Measurements from ENCODE around the gene KRTAP12-3. TPM values are rescaled to one million over a fixed set of nuclear protein-coding genes. Genes with fewer than 3 reads are reported as not detected.

KRTAP12-3 gene
- total and polyA plus RNA-seq, 9 of the 15 experiments (the other 6 are each of a cell fraction or from before 2014, with no cell fraction given) = not detected

- FAIRE-seq = peak; percentile 26
- no peak overlapping the region for H3K9ac ChIP-seq (ENCODE audit: insufficient read depth in 1 of 2, low read depth in 2 of 2, low read length in 2 of 2)
- ChIA-PET CTCF (ENCODE audit: low intra/inter-chr PET ratio) (no interaction called here), POLR2A (no interaction called here)
- H3K9me3 ChIP-seq (replicated peaks; ENCODE audit: control insufficient read depth, insufficient read depth, low read depth, low read length) = peaks cover 5% of the 10 kb centered on the region; the same call in 1 of the 2 replicates
- WGBS (ENCODE audit: insufficient coverage, low coverage, missing lambda C conversion rate) = 0% methylated on average over 1 of the region's 1 CpG
- no peaks in the 10 kb centered on the region for H3K4me1 ChIP-seq (replicated peaks in 1 of 2; ENCODE audit: control insufficient read depth in 2 of 2, insufficient read depth in 2 of 2, low read length in 2 of 2)
- no peak overlapping the region for H3K4me3 ChIP-seq
- H3K27me3 ChIP-seq (ENCODE audit: control insufficient read depth in 2 of 2, insufficient read depth in 2 of 2, low read length in 2 of 2) = peaks cover 0 to 12% of the 10 kb centered on the region in 2 experiments; a peak in 2 of 5 replicates
- intact Hi-C loops (cut with micrococcal nuclease) = no loop called here
- no peaks in the 10 kb centered on the region for H3K79me2 ChIP-seq (ENCODE audit: control insufficient read depth, insufficient read depth, low read length)
- H3K9me1 ChIP-seq (ENCODE audit: control insufficient read depth, insufficient read depth, low read length) = no peaks in the 10 kb centered on the region
- DNase-seq (ENCODE audit: extremely low read depth in 1 of 4, low spot score in 3 of 4) = no peak
- BruUV-seq (replicated peaks) = no TSS peak
- no peak overlapping the region for H3K4me2 ChIP-seq (ENCODE audit: insufficient read depth, low read length)
- TF ChIP-seq POLR2AphosphoS2 (IDR thresholded peaks at IDR 0.05; ENCODE audit: low read length) (no peak), EHMT2 (IDR thresholded peaks at IDR 0.05) (no peak), ZC3H4 (CRISPR knock-in tag; IDR thresholded peaks at IDR 0.05; ENCODE audit: borderline replicate concordance) (no peak), CBX3 (IDR thresholded peaks at IDR 0.05; ENCODE audit: borderline replicate concordance in 1 of 2, low read length in 2 of 2) (0 out of 3 replicates have a peak, but pooled peaks of 1 of the 2 experiments have one; percentile 70), ZNF121 (CRISPR knock-in tag; conservative IDR thresholded peaks at IDR 0.05) (no peak), TAF1 (IDR thresholded peaks at IDR 0.05; ENCODE audit: control insufficient read depth, extremely low read depth, insufficient read depth, low read length, severe bottlenecking) (no peak), ZSCAN32 (CRISPR knock-in tag; IDR thresholded peaks at IDR 0.05) (no peak), TRIM28 (IDR thresholded peaks at IDR 0.05) (peak; percentile 84), POLR2A (conservative IDR thresholded peaks at IDR 0.05) (no peak), EWSR1 (IDR thresholded peaks at IDR 0.05; ENCODE audit: borderline replicate concordance, low read depth, partially characterized antibody) (no peak)
- TF ChIP-seq, protein P1, sequence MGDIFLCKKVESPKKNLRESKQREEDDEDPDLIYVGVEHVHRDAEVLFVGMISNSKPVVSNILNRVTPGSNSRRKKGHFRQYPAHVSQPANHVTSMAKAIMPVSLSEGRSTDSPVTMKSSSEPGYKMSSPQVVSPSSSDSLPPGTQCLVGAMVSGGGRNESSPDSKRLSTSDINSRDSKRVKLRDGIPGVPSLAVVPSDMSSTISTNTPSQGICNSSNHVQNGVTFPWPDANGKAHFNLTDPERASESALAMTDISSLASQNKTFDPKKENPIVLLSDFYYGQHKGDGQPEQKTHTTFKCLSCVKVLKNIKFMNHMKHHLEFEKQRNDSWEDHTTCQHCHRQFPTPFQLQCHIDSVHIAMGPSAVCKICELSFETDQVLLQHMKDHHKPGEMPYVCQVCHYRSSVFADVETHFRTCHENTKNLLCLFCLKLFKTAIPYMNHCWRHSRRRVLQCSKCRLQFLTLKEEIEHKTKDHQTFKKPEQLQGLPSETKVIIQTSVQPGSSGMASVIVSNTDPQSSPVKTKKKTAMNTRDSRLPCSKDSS (IDR thresholded peaks at IDR 0.05; ENCODE audit: low read depth, partially characterized antibody) = peak; percentile 50
- H3K27ac ChIP-seq (ENCODE audit: extremely low read depth, low read depth, low read length) = no peak overlapping the region
- no peak overlapping the region for H2AFZ ChIP-seq (ENCODE audit: low read depth, low read length)
- in situ Hi-C loops (cut with MboI) = no loop called here
- H4K20me1 ChIP-seq (replicated peaks; ENCODE audit: control insufficient read depth, insufficient read depth, low read length) = no peaks in the 10 kb centered on the region
- H3K36me3 ChIP-seq (ENCODE audit: control insufficient read depth, insufficient read depth, low read length) = no peaks in the 10 kb centered on the region
- ATAC-seq = no peak
These were observed 25.7 kb upstream of the KRTAP12-3 start for GRCh38 chr21:44632067-44632466.
